Stimulated activated naive B cell treated with anti-CD40 and anti-IgM and Interleukin-4, amounts not matched to agents 10 μg/mL and 1 μg/mL and 100 μg/mL, for 72 hours (primary cell): ENCODE data around the gene LBP.
"Not testable (repeated sequence)": the region's sequence is repeated elsewhere in the genome, so short reads cannot be mapped to it uniquely, and the experiment has no call there.

Experiments used
- ATAC-seq, 2 donors: fragments of 150-1000 bp; cut with Tn5 transposase; replicated peaks; 2 replicates each; pipeline ENCODE4 v1.10.0; 2021; ENCODE audit warnings: moderate library complexity in 1 of 2
- DNase-seq: peaks from one replicate; pipeline ENCODE4 v3.0.0; 2021
- H3K27ac Mint-ChIP-seq: one replicate; pipeline ENCODE4 v1.8.0; 2022; ENCODE audit warnings: mild to moderate bottlenecking, mixed read lengths
- H3K27me3 Mint-ChIP-seq, 2 donors: one replicate each; pipeline ENCODE4 v1.8.0; 2022; ENCODE audit warnings: mixed read lengths in 2 of 2
- H3K36me3 Mint-ChIP-seq, 2 donors: one replicate each; pipeline ENCODE4 v1.8.0; 2022; ENCODE audit warnings: mixed read lengths in 2 of 2, mild to moderate bottlenecking in 1 of 2
- H3K4me1 Mint-ChIP-seq, 2 donors: one replicate each; pipeline ENCODE4 v1.8.0; 2022; ENCODE audit warnings: mixed read lengths in 2 of 2, mild to moderate bottlenecking in 1 of 2
- H3K4me3 Mint-ChIP-seq, 2 donors: one replicate each; pipeline ENCODE4 v1.8.0; 2022; ENCODE audit warnings: mild to moderate bottlenecking in 2 of 2, mixed read lengths in 2 of 2, moderate library complexity in 1 of 2
- H3K9me3 Mint-ChIP-seq, 2 donors: one replicate each; pipeline ENCODE4 v1.8.0; 2022; ENCODE audit warnings: mixed read lengths in 2 of 2, mild to moderate bottlenecking in 1 of 2

Gene LBP

DNA sequence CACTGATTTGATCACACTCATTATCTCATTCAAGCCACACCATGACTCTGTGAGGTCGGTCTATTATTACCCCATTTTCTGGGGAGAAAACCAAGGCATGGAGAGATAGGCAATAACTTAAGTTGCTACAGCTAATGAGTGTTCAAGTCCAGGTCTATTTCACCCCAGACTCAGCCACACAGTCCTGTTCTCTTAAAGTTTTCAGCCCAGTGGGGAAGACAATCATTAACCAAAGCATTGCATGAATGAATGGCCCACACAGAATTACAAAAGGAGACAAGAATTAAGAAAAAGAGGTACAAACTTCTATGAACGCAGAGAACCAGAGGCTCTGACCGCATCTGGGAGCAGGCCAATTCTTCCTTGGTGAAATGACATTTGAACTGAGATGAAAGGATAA, 35.2 kb upstream of the LBP start:
- ATAC-seq (no peak), DNase-seq (no peak)
- Mint-ChIP-seq H3K27me3 (peaks cover 20 to 26% of the 10 kb centered on the region in 2 donors), H3K27ac (no peak overlapping the region), H3K36me3 (no peaks in the 10 kb centered on the region), H3K4me3 (no peak overlapping the region), H3K9me3 (no peaks in the 10 kb centered on the region), H3K4me1 (no peaks in the 10 kb centered on the region)

DNA sequence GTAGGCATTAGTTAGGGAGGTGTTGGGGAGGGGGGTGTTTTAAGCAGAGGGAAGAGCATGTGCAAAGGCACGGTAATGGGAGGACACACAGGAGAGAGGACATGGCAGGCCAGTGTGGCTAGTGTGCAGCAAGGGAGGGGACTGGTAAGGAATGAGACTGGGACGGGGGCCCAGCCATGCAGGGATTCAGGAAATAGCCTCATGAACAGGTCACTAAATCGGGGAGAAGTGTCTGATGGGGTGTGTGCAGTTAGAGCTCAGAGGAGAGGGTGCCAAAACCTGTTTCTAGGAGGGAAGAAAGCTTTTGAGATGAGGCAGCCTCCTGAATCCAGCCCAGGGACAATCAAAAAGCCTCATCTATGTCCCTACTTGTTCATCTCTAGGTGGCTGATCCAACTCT, 34.8 kb upstream of the LBP start:
- Mint-ChIP-seq H3K9me3 (no peaks in the 10 kb centered on the region), H3K36me3 (no peaks in the 10 kb centered on the region), H3K4me3 (no peak overlapping the region), H3K4me1 (no peaks in the 10 kb centered on the region), H3K27me3 (peaks cover 20 to 26% of the 10 kb centered on the region in 2 donors), H3K27ac (no peak overlapping the region)
- DNase-seq: no peak
- ATAC-seq: no peak

DNA sequence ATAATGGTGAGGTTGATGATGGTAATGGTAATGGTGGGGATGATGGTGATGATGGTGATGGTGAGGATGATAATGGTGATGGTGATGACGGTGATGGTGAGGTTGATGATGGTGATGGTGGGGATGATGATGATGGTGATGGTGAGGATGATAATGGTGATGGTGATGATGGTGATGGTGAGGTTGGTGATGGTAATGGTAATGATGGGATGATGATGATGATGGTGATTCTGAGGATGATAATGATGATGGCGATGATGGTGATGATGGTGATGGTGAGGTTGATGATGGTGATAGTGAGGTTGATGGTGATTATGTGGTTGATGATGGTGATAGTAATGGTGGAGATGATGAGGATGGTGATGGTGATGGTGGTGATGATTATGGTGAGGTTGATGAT, 32.6 kb upstream of the LBP start:
- no peaks in the 10 kb centered on the region for H3K4me1 Mint-ChIP-seq
- no peaks in the 10 kb centered on the region for H3K36me3 Mint-ChIP-seq
- H3K9me3 Mint-ChIP-seq: no peaks in the 10 kb centered on the region
- H3K4me3 Mint-ChIP-seq: no peak overlapping the region
- ATAC-seq (no peak), DNase-seq (no peak)
- H3K27ac Mint-ChIP-seq: no peak overlapping the region
- peaks cover 23 to 29% of the 10 kb centered on the region in 2 donors for H3K27me3 Mint-ChIP-seq

DNA sequence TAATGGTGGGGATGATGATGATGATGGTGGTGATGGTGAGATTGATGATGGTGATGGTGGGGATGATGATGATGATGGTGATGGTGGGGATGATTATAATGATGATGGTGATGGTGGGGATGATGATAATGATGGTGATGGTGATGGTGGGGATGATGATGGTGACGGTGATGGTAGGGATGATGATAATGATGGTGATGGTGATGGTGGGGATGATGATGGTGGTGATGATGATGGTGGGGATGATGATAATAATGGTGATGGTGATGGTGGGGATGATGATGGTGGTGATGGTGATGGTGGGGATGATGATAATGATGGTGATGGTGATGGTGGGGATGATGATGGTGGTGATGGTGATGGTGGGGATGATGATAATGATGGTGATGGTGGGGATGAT, 31.9 kb upstream of the LBP start:
- peaks cover 23 to 29% of the 10 kb centered on the region in 2 donors for H3K27me3 Mint-ChIP-seq
- not testable (repeated sequence) for H3K9me3 Mint-ChIP-seq, ATAC-seq, H3K27ac Mint-ChIP-seq, H3K4me1 Mint-ChIP-seq, H3K4me3 Mint-ChIP-seq, DNase-seq, H3K36me3 Mint-ChIP-seq

DNA sequence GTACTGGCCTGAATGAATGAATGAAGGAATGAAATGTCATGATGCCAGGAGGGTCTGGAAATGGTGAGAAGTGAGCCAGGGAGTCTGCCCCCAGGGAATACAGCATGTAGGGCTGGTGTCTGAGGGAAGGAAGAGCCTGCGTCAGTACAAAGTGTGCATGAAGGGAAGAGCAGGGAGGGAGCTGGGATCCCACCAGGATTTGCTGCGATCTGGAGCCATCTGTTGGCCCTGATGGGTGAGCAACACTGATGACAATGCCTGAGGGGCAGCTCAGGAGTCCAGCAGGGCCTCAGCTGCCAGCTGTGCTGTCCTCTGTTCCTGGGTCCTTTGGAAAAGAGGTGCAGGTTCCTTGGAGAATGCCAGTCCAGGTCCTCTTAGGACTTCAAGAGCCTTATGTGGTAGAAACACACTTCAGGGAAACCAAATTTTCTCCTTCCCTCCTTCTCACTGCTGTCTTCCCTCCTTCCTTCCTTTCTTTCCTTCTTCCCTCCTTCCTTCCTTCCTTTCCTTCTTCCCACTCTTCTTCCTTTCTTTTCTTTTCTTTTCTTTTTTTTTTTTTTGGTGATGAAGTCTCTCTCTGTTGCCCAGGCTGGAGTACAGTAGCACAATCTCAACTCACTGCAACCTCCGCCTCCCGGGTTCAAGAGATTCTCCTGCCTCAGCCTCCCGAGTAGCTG, 30.9 kb upstream of the LBP start:
- H3K27ac Mint-ChIP-seq: no peak overlapping the region
- H3K36me3 Mint-ChIP-seq: no peaks in the 10 kb centered on the region
- DNase-seq (no peak), ATAC-seq (no peak)
- H3K27me3 Mint-ChIP-seq: peaks cover 29 to 32% of the 10 kb centered on the region in 2 donors
- no peak overlapping the region for H3K4me3 Mint-ChIP-seq
- H3K4me1 Mint-ChIP-seq: no peaks in the 10 kb centered on the region
- no peaks in the 10 kb centered on the region for H3K9me3 Mint-ChIP-seq

DNA sequence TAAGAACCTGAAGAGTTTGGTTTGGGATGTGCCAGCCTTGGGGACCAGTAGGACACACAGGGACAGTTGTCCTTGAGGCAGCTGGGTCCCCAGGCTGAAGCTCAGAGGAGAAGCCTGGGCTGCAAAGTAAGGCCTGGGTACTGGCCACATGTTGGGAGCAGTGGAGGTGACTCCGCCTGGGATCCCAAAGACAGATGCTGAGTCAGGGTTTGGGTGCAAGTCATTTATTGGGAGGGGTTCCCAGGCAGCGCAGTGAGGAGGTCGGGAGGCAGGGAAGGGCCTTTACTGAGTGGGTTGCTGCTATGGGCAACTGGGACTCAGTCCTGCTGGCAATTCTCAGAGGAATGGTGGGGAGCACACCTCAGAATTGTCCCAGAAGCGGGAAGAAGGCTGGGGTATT, 29.9 kb upstream of the LBP start:
- Mint-ChIP-seq H3K36me3 (no peaks in the 10 kb centered on the region), H3K4me1 (no peaks in the 10 kb centered on the region), H3K27me3 (peaks cover 27 to 31% of the 10 kb centered on the region in 2 donors)

DNA sequence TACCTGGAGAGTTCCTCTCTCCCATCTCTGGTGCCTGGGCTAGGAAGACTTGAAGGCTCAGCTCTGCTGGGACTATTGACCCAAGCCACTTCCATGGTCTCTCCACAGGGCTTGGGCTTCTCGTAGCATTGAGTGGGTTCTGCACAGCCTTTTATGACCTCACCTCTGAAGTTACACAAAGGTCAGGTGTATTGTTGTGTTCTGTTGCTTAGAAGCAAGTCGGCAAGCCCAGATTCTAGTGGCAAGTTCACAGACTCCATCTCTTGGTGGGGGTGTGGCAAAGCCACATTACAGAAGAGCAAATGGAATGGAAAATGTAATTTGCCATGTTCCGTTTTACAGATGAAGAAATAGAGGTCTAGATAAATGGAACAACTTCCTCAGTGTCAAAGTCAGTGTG, 28.9 kb upstream of the LBP start:
- DNase-seq: no peak
- H3K27me3 Mint-ChIP-seq: peaks cover 31 to 34% of the 10 kb centered on the region in 2 donors
- H3K9me3 Mint-ChIP-seq: no peaks in the 10 kb centered on the region
- no peak for ATAC-seq
- H3K27ac Mint-ChIP-seq: no peak overlapping the region
- no peak overlapping the region for H3K4me3 Mint-ChIP-seq
- no peaks in the 10 kb centered on the region for H3K36me3 Mint-ChIP-seq
- peaks cover 0 to 2% of the 10 kb centered on the region in 2 donors for H3K4me1 Mint-ChIP-seq

More for the DNA sequence above, 29.9 kb upstream of the LBP start:
- no peaks in the 10 kb centered on the region for H3K9me3 Mint-ChIP-seq
- H3K27ac Mint-ChIP-seq: no peak overlapping the region
- no peak overlapping the region for H3K4me3 Mint-ChIP-seq
- DNase-seq: no peak
- no peak for ATAC-seq

DNA sequence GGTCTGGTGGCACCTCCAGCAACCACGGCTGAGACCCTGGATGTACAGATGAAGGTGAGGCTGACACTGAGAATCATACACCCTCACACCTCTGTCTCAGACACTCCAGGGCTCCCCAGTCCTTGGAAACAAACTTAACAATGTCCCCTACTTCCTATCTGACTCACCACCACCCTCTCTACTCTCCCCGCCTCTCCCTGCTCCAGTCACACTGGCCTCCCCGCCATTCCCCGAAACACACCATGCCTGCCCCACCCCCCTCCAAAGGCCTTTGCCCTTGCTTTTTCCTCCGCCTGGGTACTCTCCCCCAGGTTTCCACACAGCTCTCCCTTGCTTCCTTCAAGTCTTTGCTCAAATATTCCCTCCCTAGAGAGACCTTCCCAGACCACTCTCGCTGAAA, 26.1 kb upstream of the LBP start:
- Mint-ChIP-seq H3K27me3 (peaks cover 31 to 39% of the 10 kb centered on the region in 2 donors), H3K36me3 (no peaks in the 10 kb centered on the region), H3K4me1 (peaks cover 0 to 2% of the 10 kb centered on the region in 2 donors), H3K9me3 (no peaks in the 10 kb centered on the region), H3K4me3 (no peak overlapping the region), H3K27ac (no peak overlapping the region)
- DNase-seq: no peak
- ATAC-seq: no peak

DNA sequence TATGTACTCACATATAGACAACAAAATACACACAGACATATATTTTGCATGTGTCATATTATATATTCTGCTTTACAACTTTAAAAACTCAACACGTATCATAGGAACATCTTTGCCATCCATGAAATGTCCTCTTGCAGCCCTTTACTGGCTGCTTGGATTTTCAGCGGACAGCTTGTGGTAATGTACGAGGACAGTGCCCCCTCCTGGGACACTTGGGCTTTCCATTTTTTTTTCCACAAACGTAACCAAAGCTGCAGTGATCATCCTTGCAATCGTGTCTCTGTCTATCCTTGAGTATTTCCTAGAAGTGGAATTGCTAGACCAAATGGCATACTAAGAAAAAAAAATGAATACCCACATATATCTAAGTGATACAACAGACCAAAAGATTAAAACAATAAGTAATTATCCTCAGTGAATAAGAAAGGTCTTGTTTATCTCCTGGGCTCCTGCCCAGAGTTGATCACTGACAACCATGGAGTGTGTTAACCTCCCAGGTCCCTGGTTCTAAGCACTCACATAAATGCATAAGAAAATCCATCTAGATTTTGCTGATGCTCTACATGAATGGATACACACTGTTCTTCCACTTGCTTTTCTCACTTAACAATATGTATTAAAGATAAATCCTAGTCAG, 24.2 kb upstream of the LBP start:
- ATAC-seq (no peak), DNase-seq (no peak)

DNA sequence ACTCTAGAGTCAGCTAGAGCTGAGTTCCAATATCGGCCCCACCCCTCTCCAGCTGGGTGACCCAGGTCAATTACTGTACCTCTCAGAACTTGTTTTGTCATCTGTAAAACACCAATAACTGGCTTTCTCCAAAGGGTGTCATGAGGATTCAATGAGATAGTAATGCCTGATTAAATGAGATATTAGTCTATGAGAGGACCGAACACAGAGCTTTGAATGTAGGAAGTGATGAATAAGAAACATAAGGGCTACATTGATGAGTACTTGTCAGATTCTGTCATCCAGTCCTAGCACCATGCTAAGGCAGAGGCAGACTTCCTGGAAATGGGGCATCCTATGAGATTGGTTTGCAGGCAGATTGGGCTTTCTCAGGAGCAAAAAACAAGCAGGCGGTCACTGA, 22.1 kb upstream of the LBP start:
- H3K27me3 Mint-ChIP-seq: peaks cover 27 to 39% of the 10 kb centered on the region in 2 donors
- ATAC-seq: no peak
- H3K4me1 Mint-ChIP-seq: peaks cover 0 to 2% of the 10 kb centered on the region in 2 donors
- H3K9me3 Mint-ChIP-seq: peaks cover 8% of the 10 kb centered on the region in 2 donors
- no peak overlapping the region for H3K4me3 Mint-ChIP-seq
- no peak overlapping the region for H3K27ac Mint-ChIP-seq
- DNase-seq: no peak
- no peaks in the 10 kb centered on the region for H3K36me3 Mint-ChIP-seq

More for the DNA sequence above, 24.2 kb upstream of the LBP start:
- Mint-ChIP-seq H3K27me3 (peaks cover 20 to 30% of the 10 kb centered on the region in 2 donors), H3K4me1 (peaks cover 0 to 2% of the 10 kb centered on the region in 2 donors), H3K27ac (no peak overlapping the region), H3K4me3 (no peak overlapping the region), H3K9me3 (peaks cover 8% of the 10 kb centered on the region in 2 donors), H3K36me3 (no peaks in the 10 kb centered on the region)

DNA sequence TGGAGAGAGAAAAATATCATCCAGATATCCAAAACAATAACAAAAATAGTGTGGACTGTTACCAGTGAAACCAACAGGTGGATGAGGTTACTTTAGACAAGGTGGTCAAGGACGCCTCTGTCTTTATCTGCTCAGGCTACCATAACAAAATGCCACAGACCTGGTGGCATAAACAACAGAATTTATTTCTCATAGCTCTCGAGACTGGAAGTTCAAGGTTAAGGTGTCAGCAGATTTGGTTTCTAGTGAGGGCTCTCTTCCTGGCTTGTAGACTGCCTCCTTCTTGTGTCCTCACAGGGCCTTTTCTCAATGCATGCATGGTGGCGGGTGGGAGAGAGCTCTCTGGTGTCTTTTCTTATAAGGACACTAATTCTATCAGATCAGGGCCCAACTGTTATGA, 21.1 kb upstream of the LBP start:
- Mint-ChIP-seq H3K36me3 (no peaks in the 10 kb centered on the region), H3K9me3 (peaks cover 8% of the 10 kb centered on the region in 2 donors), H3K4me3 (no peak overlapping the region), H3K4me1 (peaks cover 0 to 2% of the 10 kb centered on the region in 2 donors), H3K27ac (no peak overlapping the region), H3K27me3 (peaks cover 23 to 37% of the 10 kb centered on the region in 2 donors)
- DNase-seq: no peak
- ATAC-seq: no peak

DNA sequence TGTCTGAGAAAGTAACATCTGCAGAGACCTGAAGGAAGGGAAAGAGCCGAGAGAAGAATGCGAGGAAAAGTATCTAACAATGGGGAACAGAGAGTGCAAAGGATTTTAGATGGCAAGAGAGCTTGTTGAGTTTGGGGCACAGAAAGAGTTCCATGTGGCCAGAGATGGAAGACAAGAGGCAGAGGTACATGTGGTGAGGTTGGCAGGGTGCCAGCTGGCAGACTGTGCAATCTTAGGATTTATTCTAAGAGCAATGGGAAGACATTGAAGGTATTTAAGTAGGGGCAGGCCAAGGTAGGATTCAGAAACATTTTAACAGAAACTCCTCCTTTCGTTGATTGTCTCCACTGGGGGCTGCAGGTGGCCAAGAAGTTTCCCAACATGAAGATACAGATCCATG, 20.4 kb upstream of the LBP start:
- no peaks in the 10 kb centered on the region for H3K36me3 Mint-ChIP-seq
- no peak overlapping the region for H3K4me3 Mint-ChIP-seq
- peaks cover 8% of the 10 kb centered on the region in 2 donors for H3K9me3 Mint-ChIP-seq
- H3K4me1 Mint-ChIP-seq: peaks cover 0 to 2% of the 10 kb centered on the region in 2 donors
- ATAC-seq (no peak), DNase-seq (no peak)
- no peak overlapping the region for H3K27ac Mint-ChIP-seq
- peaks cover 16 to 30% of the 10 kb centered on the region in 2 donors for H3K27me3 Mint-ChIP-seq

DNA sequence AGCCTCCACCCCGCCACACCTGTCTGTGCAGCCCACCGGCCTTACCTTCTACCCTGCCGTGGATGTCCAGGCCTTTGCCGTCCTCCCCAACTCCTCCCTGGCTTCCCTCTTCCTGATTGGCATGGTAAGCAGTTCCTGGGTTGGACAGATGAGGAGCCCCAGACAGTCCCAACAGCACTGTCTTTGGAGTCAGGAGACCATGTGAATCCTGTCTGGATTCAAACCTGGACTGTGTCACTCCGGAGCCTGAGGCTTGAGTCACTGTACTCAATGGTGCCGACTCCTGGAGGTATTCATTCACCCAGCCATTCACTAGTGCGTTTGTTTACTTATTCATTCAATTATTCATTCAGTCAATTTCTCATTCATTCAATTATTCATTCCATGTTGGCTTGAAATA, 20.0 kb upstream of the LBP start:
- no peaks in the 10 kb centered on the region for H3K36me3 Mint-ChIP-seq
- H3K4me1 Mint-ChIP-seq: peaks cover 0 to 2% of the 10 kb centered on the region in 2 donors
- peaks cover 15 to 27% of the 10 kb centered on the region in 2 donors for H3K27me3 Mint-ChIP-seq
- H3K27ac Mint-ChIP-seq: no peak overlapping the region
- H3K9me3 Mint-ChIP-seq: peaks cover 8% of the 10 kb centered on the region in 2 donors
- no peak overlapping the region for H3K4me3 Mint-ChIP-seq
- ATAC-seq (no peak), DNase-seq (no peak)

DNA sequence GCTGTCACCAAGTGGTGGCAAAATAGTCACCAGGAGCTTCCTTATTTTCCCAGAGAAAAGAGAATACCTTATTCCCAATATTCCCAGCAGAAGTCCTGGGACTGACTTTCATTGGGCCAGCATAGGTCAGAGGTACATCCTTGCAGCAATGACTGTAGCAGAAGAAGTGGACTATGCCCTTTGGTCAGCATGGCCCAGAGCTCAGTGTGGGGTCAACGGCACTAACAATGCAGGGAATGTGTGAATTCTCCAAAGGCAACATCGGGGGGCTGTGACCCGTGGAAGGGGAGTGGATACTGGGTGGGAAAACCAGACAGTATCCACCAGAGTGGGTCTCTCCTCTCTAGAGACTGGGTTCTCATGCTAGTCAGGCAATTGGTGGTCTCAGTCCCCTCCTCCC, 15.6 kb upstream of the LBP start:
- peaks cover 24 to 34% of the 10 kb centered on the region in 2 donors for H3K27me3 Mint-ChIP-seq
- H3K4me1 Mint-ChIP-seq: no peaks in the 10 kb centered on the region
- no peak overlapping the region for H3K27ac Mint-ChIP-seq
- DNase-seq (no peak), ATAC-seq (no peak)
- H3K36me3 Mint-ChIP-seq: no peaks in the 10 kb centered on the region
- peaks cover 5% of the 10 kb centered on the region in 2 donors for H3K9me3 Mint-ChIP-seq
- H3K4me3 Mint-ChIP-seq: no peak overlapping the region

DNA sequence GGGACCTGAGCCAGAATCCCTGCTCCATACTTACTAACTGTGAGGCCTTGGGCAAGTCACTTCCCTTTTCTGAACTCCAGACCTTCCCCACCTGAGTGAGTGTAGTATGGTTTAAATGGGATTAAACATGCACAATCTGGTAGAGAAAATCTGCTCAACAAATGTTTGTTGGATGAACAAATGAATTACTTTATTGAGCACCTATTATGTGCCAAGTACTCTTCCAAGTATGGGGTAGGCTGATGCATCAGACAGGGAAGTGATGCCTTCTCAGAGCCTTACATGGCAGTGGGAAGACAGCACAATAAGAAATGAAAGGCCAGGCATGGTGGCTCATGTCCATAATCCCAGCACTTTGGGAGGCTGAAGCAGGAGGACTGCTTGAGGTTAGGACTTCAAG, 15.0 kb upstream of the LBP start:
- H3K27ac Mint-ChIP-seq: no peak overlapping the region
- no peak for DNase-seq
- H3K4me3 Mint-ChIP-seq: no peak overlapping the region
- no peaks in the 10 kb centered on the region for H3K4me1 Mint-ChIP-seq
- peaks cover 24 to 38% of the 10 kb centered on the region in 2 donors for H3K27me3 Mint-ChIP-seq
- no peaks in the 10 kb centered on the region for H3K36me3 Mint-ChIP-seq
- ATAC-seq: no peak
- H3K9me3 Mint-ChIP-seq: peaks cover 0 to 2% of the 10 kb centered on the region in 2 donors
